Measurements from ENCODE around the gene ATXN2L.

ATXN2L gene

GRCh38 chr16:28837672-28838557, 15.1 kb downstream of the ATXN2L start:
- no peaks in the 10 kb centered on the region for H3K4me1 ChIP-seq (ENCODE audit: control insufficient read depth, insufficient read depth, low read length, unreplicated experiment)
- H3K27ac ChIP-seq (ENCODE audit: low read depth, low read length): no peak overlapping the region
- H3K79me2 ChIP-seq (ENCODE audit: control insufficient read depth, insufficient read depth, low read length, unreplicated experiment): no peaks in the 10 kb centered on the region
- H3K36me3 ChIP-seq (ENCODE audit: insufficient read depth, low read length): peaks cover 13% of the 10 kb centered on the region; the same call in 1 of the 2 replicates
- no peak overlapping the region for H2AFZ ChIP-seq (ENCODE audit: low read length, unreplicated experiment)
- no peak overlapping the region for H3K4me3 ChIP-seq (ENCODE audit: low read depth, low read length)
- H3K27me3 ChIP-seq (ENCODE audit: insufficient read depth, low read length): no peaks in the 10 kb centered on the region

GRCh38 chr16:28838558-28838918, 15.7 kb downstream of the ATXN2L start:
- H2AFZ ChIP-seq (ENCODE audit: low read length, unreplicated experiment): no peak overlapping the region
- peaks cover 14% of the 10 kb centered on the region; the same call in 1 of the 2 replicates for H3K36me3 ChIP-seq (ENCODE audit: insufficient read depth, low read length)
- H3K4me1 ChIP-seq (ENCODE audit: control insufficient read depth, insufficient read depth, low read length, unreplicated experiment): no peaks in the 10 kb centered on the region
- no peaks in the 10 kb centered on the region for H3K79me2 ChIP-seq (ENCODE audit: control insufficient read depth, insufficient read depth, low read length, unreplicated experiment)
- no peak overlapping the region for H3K27ac ChIP-seq (ENCODE audit: low read depth, low read length)
- no peaks in the 10 kb centered on the region for H3K27me3 ChIP-seq (ENCODE audit: insufficient read depth, low read length)
- H3K4me3 ChIP-seq (ENCODE audit: low read depth, low read length): no peak overlapping the region

GRCh38 chr16:28839004-28839639, 16.3 kb downstream of the ATXN2L start:
- Histone ChIP-seq H3K4me1 (ENCODE audit: control insufficient read depth, insufficient read depth, low read length, unreplicated experiment) (no peaks in the 10 kb centered on the region), H3K27ac (ENCODE audit: low read depth, low read length) (no peak overlapping the region), H2AFZ (ENCODE audit: low read length, unreplicated experiment) (no peak overlapping the region), H3K79me2 (ENCODE audit: control insufficient read depth, insufficient read depth, low read length, unreplicated experiment) (no peaks in the 10 kb centered on the region), H3K4me3 (ENCODE audit: low read depth, low read length) (no peak overlapping the region), H3K27me3 (ENCODE audit: insufficient read depth, low read length) (no peaks in the 10 kb centered on the region), H3K36me3 (ENCODE audit: insufficient read depth, low read length) (peaks cover 14% of the 10 kb centered on the region; the same call in 1 of the 2 replicates)

- Histone ChIP-seq H3K27ac (ENCODE audit: low read depth, low read length) (peak overlapping the region; percentile 43; the same call in 1 of the 2 replicates), H3K27me3 (ENCODE audit: insufficient read depth, low read length) (no peaks in the 10 kb centered on the region), H3K79me2 (ENCODE audit: control insufficient read depth, insufficient read depth, low read length, unreplicated experiment) (peaks cover 7% of the 10 kb centered on the region), H3K4me1 (ENCODE audit: control insufficient read depth, insufficient read depth, low read length, unreplicated experiment) (peaks cover 3% of the 10 kb centered on the region), H2AFZ (ENCODE audit: low read length, unreplicated experiment) (no peak overlapping the region), H3K36me3 (ENCODE audit: insufficient read depth, low read length) (peaks cover 10% of the 10 kb centered on the region; the same call in 1 of the 2 replicates), H3K4me3 (ENCODE audit: low read depth, low read length) (no peak overlapping the region)
These were observed 17.1 kb downstream of the ATXN2L start for GRCh38 chr16:28839899-28840298.

- Histone ChIP-seq H3K36me3 (ENCODE audit: insufficient read depth, low read length) (peaks cover 8% of the 10 kb centered on the region; the same call in 1 of the 2 replicates), H2AFZ (ENCODE audit: low read length, unreplicated experiment) (no peak overlapping the region), H3K27me3 (ENCODE audit: insufficient read depth, low read length) (no peaks in the 10 kb centered on the region)
These were observed 19.9 kb downstream of the ATXN2L start for GRCh38 chr16:28842696-28843095.

GRCh38 chr16:28843766-28844165, 21.0 kb downstream of the ATXN2L start:
- Histone ChIP-seq H3K36me3 (ENCODE audit: insufficient read depth, low read length) (peaks cover 5% of the 10 kb centered on the region; the same call in 1 of the 2 replicates), H3K4me1 (ENCODE audit: control insufficient read depth, insufficient read depth, low read length, unreplicated experiment) (peaks cover 7% of the 10 kb centered on the region), H3K79me2 (ENCODE audit: control insufficient read depth, insufficient read depth, low read length, unreplicated experiment) (peaks cover 29% of the 10 kb centered on the region)

More at GRCh38 chr16:28842696-28843095, 19.9 kb downstream of the ATXN2L start:
- Histone ChIP-seq H3K27ac (ENCODE audit: low read depth, low read length) (no peak overlapping the region), H3K4me3 (ENCODE audit: low read depth, low read length) (no peak overlapping the region), H3K4me1 (ENCODE audit: control insufficient read depth, insufficient read depth, low read length, unreplicated experiment) (peaks cover 7% of the 10 kb centered on the region), H3K79me2 (ENCODE audit: control insufficient read depth, insufficient read depth, low read length, unreplicated experiment) (peaks cover 29% of the 10 kb centered on the region)

GRCh38 chr16:28844226-28844885, 21.6 kb downstream of the ATXN2L start:
- Histone ChIP-seq H2AFZ (ENCODE audit: low read length, unreplicated experiment) (no peak overlapping the region), H3K79me2 (ENCODE audit: control insufficient read depth, insufficient read depth, low read length, unreplicated experiment) (peaks cover 29% of the 10 kb centered on the region), H3K4me3 (ENCODE audit: low read depth, low read length) (no peak overlapping the region; the same call in 1 of the 2 replicates), H3K4me1 (ENCODE audit: control insufficient read depth, insufficient read depth, low read length, unreplicated experiment) (peaks cover 7% of the 10 kb centered on the region), H3K36me3 (ENCODE audit: insufficient read depth, low read length) (peaks cover 5% of the 10 kb centered on the region; the same call in 1 of the 2 replicates), H3K27ac (ENCODE audit: low read depth, low read length) (no peak overlapping the region), H3K27me3 (ENCODE audit: insufficient read depth, low read length) (no peaks in the 10 kb centered on the region)

More at GRCh38 chr16:28843766-28844165, 21.0 kb downstream of the ATXN2L start:
- Histone ChIP-seq H3K27me3 (ENCODE audit: insufficient read depth, low read length) (no peaks in the 10 kb centered on the region), H2AFZ (ENCODE audit: low read length, unreplicated experiment) (no peak overlapping the region), H3K4me3 (ENCODE audit: low read depth, low read length) (no peak overlapping the region), H3K27ac (ENCODE audit: low read depth, low read length) (no peak overlapping the region)

GRCh38 chr16:28845293-28845692, 22.5 kb downstream of the ATXN2L start:
- peaks cover 29% of the 10 kb centered on the region for H3K79me2 ChIP-seq (ENCODE audit: control insufficient read depth, insufficient read depth, low read length, unreplicated experiment)
- H2AFZ ChIP-seq (ENCODE audit: low read length, unreplicated experiment): peak overlapping the region; percentile 56
- H3K4me1 ChIP-seq (ENCODE audit: control insufficient read depth, insufficient read depth, low read length, unreplicated experiment): peaks cover 7% of the 10 kb centered on the region
- H3K27me3 ChIP-seq (ENCODE audit: insufficient read depth, low read length): no peaks in the 10 kb centered on the region
- H3K4me3 ChIP-seq (ENCODE audit: low read depth, low read length): peak overlapping the region; percentile 99
- peaks cover 5% of the 10 kb centered on the region; the same call in 1 of the 2 replicates for H3K36me3 ChIP-seq (ENCODE audit: insufficient read depth, low read length)
- no peak overlapping the region for H3K27ac ChIP-seq (ENCODE audit: low read depth, low read length)

- H3K27ac ChIP-seq (ENCODE audit: low read depth, low read length): peak overlapping the region; percentile 30; the same call in 1 of the 2 replicates
- H3K4me3 ChIP-seq (ENCODE audit: low read depth, low read length): peak overlapping the region; percentile 99
- peak overlapping the region; percentile 56 for H2AFZ ChIP-seq (ENCODE audit: low read length, unreplicated experiment)
- H3K27me3 ChIP-seq (ENCODE audit: insufficient read depth, low read length): no peaks in the 10 kb centered on the region
- H3K36me3 ChIP-seq (ENCODE audit: insufficient read depth, low read length): peaks cover 5% of the 10 kb centered on the region; the same call in 1 of the 2 replicates
- H3K79me2 ChIP-seq (ENCODE audit: control insufficient read depth, insufficient read depth, low read length, unreplicated experiment): peaks cover 29% of the 10 kb centered on the region
- peaks cover 7% of the 10 kb centered on the region for H3K4me1 ChIP-seq (ENCODE audit: control insufficient read depth, insufficient read depth, low read length, unreplicated experiment)
These were observed 22.9 kb downstream of the ATXN2L start for GRCh38 chr16:28845761-28846079.

All from ACC112 (cell line).